GM20431 (cell line): ENCODE data around the gene CACNA1A.
"Not testable (repeated sequence)": the region's sequence is repeated elsewhere in the genome, so short reads cannot be mapped to it uniquely, and the experiment has no call there.

Source experiments
- in situ Hi-C: fragments of 300-500 bp; cut with MseI, MboI; formaldehyde crosslinking; loops from one replicate; pipeline ENCODE4 v1.15.0; 2020; ENCODE audit warnings: low sequenced_read_pairs; ENCODE audit not compliant: unreplicated experiment

CACNA1A gene

GRCh38 chr19:13376537-13376936 lies 129.7 kb downstream of the CACNA1A start:
- in situ Hi-C loops, result no loop called here

DNA sequence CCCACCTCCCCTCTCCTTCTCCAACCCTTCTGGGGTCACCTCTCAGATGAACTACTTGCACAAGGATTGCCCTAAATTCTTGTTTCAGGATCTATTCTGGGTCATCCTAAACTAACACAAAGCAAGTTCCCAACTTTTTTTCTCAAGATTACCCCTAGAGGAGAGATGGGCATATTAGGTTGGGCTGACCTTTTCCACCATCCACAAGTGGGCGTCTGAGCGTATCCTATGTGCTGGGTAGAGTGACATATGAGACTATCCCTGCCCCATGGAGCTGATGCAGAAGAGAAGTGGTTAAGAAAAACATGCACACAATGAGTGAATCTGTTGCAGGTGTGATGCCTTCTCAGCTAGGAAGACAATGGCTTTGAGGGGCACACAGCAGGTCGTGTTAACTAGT lies 132.7 kb downstream of the CACNA1A start:
- in situ Hi-C loops, result no loop called here

DNA sequence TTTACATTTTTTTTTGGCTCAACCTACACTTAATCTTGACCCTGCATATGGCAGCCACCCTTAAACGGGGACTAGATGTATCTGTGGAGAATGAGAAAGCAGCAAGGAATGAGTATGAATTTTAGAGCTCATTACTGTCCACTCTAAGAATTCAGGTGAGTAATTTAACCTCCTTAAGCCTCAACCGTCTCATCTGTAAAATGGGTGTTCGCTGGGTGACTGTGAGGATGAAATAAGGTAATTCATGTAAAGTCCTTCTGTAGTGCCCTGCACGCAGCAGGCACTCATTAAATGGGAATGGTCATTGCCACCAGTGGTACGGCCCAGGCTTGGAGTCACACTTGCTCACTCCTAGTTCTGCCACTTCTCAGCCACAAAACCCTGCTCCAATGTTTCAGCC lies 135.3 kb downstream of the CACNA1A start:
- in situ Hi-C loops, result no loop called here

- in situ Hi-C loops, result no loop called here
Observed at GRCh38 chr19:13366529-13367143, 139.6 kb downstream of the CACNA1A start.

- in situ Hi-C loops, result no loop called here
Observed at GRCh38 chr19:13363954-13364353, 142.3 kb downstream of the CACNA1A start.

DNA sequence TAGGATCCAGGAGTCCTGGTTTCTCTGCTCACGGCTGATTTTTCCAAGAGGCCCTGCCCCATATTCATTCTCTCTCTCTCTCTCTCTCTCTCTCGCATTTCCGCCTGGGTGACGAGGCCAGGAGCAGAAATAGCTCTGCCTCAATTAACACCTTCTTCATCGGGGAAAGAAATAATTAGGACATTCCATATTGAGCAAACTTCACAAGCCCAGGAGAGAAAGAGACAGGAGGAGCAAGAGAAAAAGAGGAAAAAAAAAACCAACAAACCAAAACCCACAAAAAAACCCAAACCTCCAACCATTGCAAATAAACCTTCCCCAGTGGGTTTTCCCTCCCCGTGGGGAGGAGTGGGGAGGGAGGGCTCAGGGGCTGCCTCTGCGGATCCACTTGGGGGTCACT lies 143.0 kb downstream of the CACNA1A start:
- in situ Hi-C loops, result no loop called here

GRCh38 chr19:13362668-13363067 lies 143.6 kb downstream of the CACNA1A start:
- in situ Hi-C loops, result no loop called here

- in situ Hi-C loops, result not testable (repeated sequence)
Observed at GRCh38 chr19:13361726-13362125, 144.6 kb downstream of the CACNA1A start.

- in situ Hi-C loops, result no loop called here
Observed at GRCh38 chr19:13356686-13357280, 149.5 kb downstream of the CACNA1A start.

DNA sequence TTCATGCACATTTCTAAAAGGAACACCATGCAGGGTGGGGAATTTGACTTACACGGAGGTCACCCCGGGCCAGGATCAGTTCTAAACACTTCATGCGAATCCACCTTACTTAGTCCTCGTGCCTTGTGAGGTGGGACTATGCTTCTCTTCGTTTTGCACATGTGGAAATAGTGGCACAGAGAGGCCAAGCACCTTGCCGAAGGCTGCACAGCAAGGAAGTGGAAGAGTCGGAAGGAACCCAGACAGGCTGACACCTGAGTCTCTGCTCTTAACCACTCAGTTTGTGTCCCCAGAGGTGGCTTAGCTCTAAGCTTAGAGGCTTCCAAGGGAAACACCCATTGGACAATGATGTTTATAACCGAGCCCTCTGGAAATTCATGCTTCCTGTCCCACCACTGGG lies 150.1 kb downstream of the CACNA1A start:
- in situ Hi-C loops, result no loop called here

GRCh38 chr19:13355356-13355755 lies 150.9 kb downstream of the CACNA1A start:
- in situ Hi-C loops, result no loop called here

GRCh38 chr19:13353625-13354024 lies 152.7 kb downstream of the CACNA1A start:
- in situ Hi-C loops, result no loop called here

GRCh38 chr19:13350759-13351158 lies 155.5 kb downstream of the CACNA1A start:
- in situ Hi-C loops, result no loop called here

DNA sequence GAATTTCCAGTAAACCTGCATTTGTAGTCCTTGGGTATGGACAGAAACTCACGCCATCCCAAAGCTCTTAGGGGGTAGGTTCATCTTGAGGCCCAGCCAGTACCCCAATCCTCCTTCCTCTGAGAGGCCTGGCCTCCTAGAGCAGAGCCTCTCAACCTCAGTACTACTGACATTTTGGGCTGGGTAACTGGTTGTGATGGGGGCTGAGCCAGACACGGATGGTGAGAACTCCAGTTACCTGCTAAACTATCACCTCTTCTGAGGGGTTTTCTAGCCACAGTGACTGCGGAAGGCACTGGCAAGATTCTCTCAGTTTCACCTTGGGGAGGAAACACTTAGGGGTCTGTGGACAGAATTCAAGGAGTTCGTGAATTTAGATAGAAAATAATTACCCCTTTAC lies 156.2 kb downstream of the CACNA1A start:
- in situ Hi-C loops, result no loop called here

GRCh38 chr19:13347367-13347766 lies 158.9 kb downstream of the CACNA1A start:
- in situ Hi-C loops, result no loop called here

GRCh38 chr19:13343514-13343913 lies 162.8 kb downstream of the CACNA1A start:
- in situ Hi-C loops, result no loop called here

- in situ Hi-C loops, result no loop called here
Observed at GRCh38 chr19:13342672-13343071, 163.6 kb downstream of the CACNA1A start.

GRCh38 chr19:13339869-13340268 lies 166.4 kb downstream of the CACNA1A start:
- in situ Hi-C loops, result no loop called here

GRCh38 chr19:13337181-13337580 lies 169.1 kb downstream of the CACNA1A start:
- in situ Hi-C loops, result no loop called here

- in situ Hi-C loops, result no loop called here
Observed at GRCh38 chr19:13334801-13335481, 171.3 kb downstream of the CACNA1A start.

DNA sequence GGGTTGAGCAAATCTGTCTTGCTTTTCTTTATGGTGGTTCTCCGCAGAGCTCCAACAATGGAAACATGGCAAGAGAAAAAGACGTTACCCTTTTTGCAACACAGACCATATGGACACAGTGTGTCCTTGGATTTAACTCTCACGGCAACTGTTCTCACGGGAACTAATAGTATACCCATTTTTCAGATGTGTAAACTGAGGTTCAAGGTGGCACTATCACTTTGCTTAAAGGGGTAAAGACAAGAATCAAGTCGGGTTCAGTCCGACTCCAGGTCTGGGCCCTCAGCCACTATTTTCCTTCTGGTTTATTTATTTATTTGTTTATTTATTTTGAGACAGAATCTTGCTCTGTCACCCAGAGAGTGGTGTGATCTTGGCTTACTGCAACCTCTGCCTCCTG lies 176.0 kb downstream of the CACNA1A start:
- in situ Hi-C loops, result no loop called here

- in situ Hi-C loops, result no loop called here
Observed at GRCh38 chr19:13329766-13330165, 176.5 kb downstream of the CACNA1A start.
